ENCODE results near the gene SOX6. TPM values are rescaled to one million over a fixed set of nuclear protein-coding genes. Genes with fewer than 3 reads are reported as not detected.
A peak's percentile ranks its signal among the peaks of the same experiment; 100 is the strongest.

SOX6 gene
- total RNA-seq, 4 donors from 2014 or later = 0.29 to 20.5 (median 8.2) TPM

DNA sequence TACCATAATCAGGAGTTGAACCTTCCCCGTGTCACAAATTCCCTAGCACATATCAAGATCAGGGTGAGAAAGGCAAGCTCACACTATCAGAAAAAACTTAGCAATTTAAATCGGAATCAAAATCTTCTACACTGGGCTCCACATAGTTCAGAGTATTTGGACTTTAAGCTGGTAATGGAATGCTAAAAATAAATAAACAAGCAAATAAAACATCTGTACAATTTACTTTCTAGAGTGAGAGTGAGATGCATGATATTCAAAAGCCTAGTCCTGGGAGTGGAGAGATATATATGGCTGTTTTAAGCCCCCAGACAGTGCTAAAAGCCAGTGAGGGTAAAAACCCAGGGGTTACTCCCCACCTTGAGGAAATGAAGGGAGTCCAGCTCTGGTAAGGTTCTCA lies 380.6 kb downstream of the SOX6 start:
- H3K27me3 ChIP-seq = no peaks in the 10 kb centered on the region
- no peak overlapping the region for H3K27ac ChIP-seq
- H3K4me3 ChIP-seq = no peak overlapping the region
- DNase-seq = no peak
- no peaks in the 10 kb centered on the region for H3K36me3 ChIP-seq
- H3K4me1 ChIP-seq = no peaks in the 10 kb centered on the region
- intact Hi-C loops (cut with DNase I; ENCODE audit: low total_unique reads) = no loop called here
- TF ChIP-seq, protein P1, sequence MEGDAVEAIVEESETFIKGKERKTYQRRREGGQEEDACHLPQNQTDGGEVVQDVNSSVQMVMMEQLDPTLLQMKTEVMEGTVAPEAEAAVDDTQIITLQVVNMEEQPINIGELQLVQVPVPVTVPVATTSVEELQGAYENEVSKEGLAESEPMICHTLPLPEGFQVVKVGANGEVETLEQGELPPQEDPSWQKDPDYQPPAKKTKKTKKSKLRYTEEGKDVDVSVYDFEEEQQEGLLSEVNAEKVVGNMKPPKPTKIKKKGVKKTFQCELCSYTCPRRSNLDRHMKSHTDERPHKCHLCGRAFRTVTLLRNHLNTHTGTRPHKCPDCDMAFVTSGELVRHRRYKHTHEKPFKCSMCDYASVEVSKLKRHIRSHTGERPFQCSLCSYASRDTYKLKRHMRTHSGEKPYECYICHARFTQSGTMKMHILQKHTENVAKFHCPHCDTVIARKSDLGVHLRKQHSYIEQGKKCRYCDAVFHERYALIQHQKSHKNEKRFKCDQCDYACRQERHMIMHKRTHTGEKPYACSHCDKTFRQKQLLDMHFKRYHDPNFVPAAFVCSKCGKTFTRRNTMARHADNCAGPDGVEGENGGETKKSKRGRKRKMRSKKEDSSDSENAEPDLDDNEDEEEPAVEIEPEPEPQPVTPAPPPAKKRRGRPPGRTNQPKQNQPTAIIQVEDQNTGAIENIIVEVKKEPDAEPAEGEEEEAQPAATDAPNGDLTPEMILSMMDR (IDR thresholded peaks at IDR 0.05) = no peak
- no peak for TF ChIP-seq POLR2A (IDR thresholded peaks at IDR 0.05)
- no peaks in the 10 kb centered on the region for H3K9me3 ChIP-seq

DNA sequence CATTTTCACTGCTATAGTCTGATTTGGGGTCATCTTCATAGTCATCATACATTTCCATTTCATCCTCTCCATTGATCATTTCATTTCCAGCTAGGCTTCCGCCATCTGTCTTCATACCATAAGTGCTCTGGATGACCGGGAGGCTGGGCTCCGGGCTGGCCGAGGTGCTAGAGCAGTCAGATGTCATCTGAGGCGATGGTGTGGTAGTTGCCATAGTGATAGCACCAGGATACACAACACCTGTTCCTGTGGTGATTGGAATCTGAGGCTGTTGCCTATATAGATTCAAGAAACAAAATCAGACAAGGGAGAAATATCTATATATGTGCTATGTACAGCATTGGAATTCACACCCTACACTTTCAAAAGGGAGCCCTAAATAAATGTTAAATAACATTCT lies 383.5 kb downstream of the SOX6 start:
- intact Hi-C loops (cut with DNase I; ENCODE audit: low total_unique reads) = no loop called here
- no peak for TF ChIP-seq POLR2A (IDR thresholded peaks at IDR 0.05)
- H3K4me1 ChIP-seq = no peaks in the 10 kb centered on the region
- no peaks in the 10 kb centered on the region for H3K27me3 ChIP-seq
- no peaks in the 10 kb centered on the region for H3K36me3 ChIP-seq
- no peaks in the 10 kb centered on the region for H3K9me3 ChIP-seq
- H3K4me3 ChIP-seq = no peak overlapping the region
- DNase-seq = no peak
- no peak overlapping the region for H3K27ac ChIP-seq

DNA sequence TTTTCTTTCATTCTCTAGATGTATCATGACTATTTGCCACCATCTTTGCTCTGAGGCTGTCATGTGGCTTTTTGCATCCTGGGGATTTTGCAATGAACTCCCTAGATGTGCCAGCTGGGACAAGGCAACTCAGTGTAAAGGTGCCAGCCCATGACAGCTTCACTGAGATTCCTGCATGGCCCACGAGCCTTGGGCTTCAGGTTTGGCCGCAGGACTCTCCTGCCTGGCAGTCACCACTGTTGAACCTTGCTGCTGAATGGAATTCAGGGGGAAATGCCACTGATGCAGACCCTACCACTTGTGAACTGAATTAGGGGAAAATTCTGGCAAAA lies 385.2 kb downstream of the SOX6 start:
- TF ChIP-seq, protein P1 (IDR thresholded peaks at IDR 0.05) = no peak
- TF ChIP-seq POLR2A (IDR thresholded peaks at IDR 0.05) = no peak
- no peak overlapping the region for H3K27ac ChIP-seq
- no peaks in the 10 kb centered on the region for H3K9me3 ChIP-seq

DNA sequence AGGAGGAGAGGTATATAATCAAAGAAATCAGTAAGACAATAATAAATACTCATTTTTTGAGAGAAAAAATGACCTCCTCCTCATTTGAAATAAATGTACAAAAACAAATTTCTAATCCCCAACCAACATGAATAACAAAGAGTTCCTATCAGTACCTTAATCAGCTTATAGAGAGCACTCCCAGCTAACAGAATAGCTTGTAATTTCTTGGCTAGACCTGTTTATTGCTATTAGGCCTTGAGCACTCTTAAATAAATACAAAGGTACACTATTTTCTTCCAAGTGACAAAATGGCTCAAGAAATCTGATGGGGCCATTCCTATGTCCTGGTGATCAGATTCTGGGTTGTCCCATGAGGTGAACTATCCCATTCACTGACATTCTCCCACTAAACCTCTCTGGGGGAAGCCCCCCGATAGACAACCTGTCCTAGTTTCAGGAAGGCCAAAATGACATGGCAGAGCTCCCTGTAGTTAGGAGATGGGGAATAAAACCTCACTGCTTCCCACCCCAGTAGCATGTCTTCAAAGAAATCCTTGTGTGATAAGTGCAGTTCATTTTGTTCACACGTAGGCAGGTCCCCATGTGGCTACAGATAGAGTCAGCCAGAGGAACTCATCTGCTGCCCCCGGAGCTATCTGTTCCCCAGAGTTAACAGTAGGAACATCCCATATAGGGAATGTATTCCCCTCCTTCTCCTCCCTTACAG lies 385.7 kb downstream of the SOX6 start:
- no peak for DNase-seq

More for the DNA sequence above, 385.2 kb downstream of the SOX6 start:
- Histone ChIP-seq H3K36me3 (no peaks in the 10 kb centered on the region), H3K4me1 (no peaks in the 10 kb centered on the region), H3K27me3 (no peaks in the 10 kb centered on the region), H3K4me3 (no peak overlapping the region)
- no peak for DNase-seq
- intact Hi-C loops (cut with DNase I; ENCODE audit: low total_unique reads) = no loop called here

DNA sequence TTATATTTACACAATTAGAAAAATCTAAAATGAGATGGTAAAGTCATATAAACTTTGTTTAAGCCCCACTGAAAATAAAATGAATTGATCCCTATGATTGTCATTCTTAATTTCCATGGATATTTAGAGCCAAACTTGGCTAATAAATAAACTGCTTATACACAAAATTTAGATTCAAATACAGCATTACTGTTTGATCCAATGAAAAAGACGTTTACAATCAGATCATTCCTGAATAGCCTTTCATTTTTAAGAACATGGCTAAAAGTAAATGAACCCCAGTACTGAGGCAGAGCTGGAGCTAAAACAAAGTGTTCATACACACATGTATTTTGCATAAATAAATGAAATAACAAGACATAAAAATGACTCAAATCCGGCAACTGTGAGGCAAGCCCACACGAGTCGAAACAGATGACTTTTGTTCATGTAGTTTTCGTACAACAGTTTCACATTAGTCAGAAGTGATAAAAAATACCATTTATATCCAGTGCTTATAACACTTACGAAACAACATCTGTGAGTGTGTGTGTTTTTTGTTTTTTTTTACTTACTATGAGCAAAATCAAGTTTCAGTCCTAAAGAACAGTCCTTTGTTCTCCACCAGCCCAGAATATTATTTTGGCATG lies 386.5 kb downstream of the SOX6 start:
- Histone ChIP-seq H3K36me3 (no peaks in the 10 kb centered on the region), H3K27me3 (no peaks in the 10 kb centered on the region), H3K4me1 (no peaks in the 10 kb centered on the region), H3K9me3 (no peaks in the 10 kb centered on the region), H3K27ac (peak overlapping the region; percentile 47 to 52), H3K4me3 (no peak overlapping the region)
- TF ChIP-seq, protein P1 (IDR thresholded peaks at IDR 0.05) = no peak
- no peak for TF ChIP-seq POLR2A (IDR thresholded peaks at IDR 0.05)
- intact Hi-C loops (cut with DNase I; ENCODE audit: low total_unique reads) = no loop called here
- DNase-seq = no peak

More for the DNA sequence above, 385.7 kb downstream of the SOX6 start:
- Histone ChIP-seq H3K27me3 (no peaks in the 10 kb centered on the region), H3K4me1 (no peaks in the 10 kb centered on the region), H3K27ac (no peak overlapping the region), H3K9me3 (no peaks in the 10 kb centered on the region), H3K36me3 (no peaks in the 10 kb centered on the region), H3K4me3 (no peak overlapping the region)
- intact Hi-C loops (cut with DNase I; ENCODE audit: low total_unique reads) = no loop called here
- TF ChIP-seq, protein P1 (IDR thresholded peaks at IDR 0.05) = no peak
- TF ChIP-seq POLR2A (IDR thresholded peaks at IDR 0.05) = no peak

Data from uterus (tissue), 4 donors.